SHP77 treated with DMSO at 0.1 percent for 48 hours (cell line): ENCODE measurements around the gene CD47.

Experiments
- DNase-seq: peaks from one replicate; lab custom pipeline; 2025; lab: John Stamatoyannopoulos, UW

CD47 gene

GRCh38 chr3:108013141-108014055 lies 77.4 kb downstream of the CD47 start:
- no peak for DNase-seq

- no peak for DNase-seq
These were observed 78.5 kb downstream of the CD47 start for GRCh38 chr3:108012304-108012703.

- no peak for DNase-seq
These were observed 79.2 kb downstream of the CD47 start for GRCh38 chr3:108011616-108012015.

- DNase-seq: no peak
These were observed 81.7 kb downstream of the CD47 start for GRCh38 chr3:108008931-108009639.

- DNase-seq: no peak
These were observed 82.7 kb downstream of the CD47 start for GRCh38 chr3:108008106-108008505.

GRCh38 chr3:108006881-108007331 lies 83.9 kb downstream of the CD47 start:
- DNase-seq: no peak

GRCh38 chr3:108006077-108006771 lies 84.6 kb downstream of the CD47 start:
- no peak for DNase-seq

- DNase-seq: no peak
These were observed 86.2 kb downstream of the CD47 start for GRCh38 chr3:108004647-108005046.

GRCh38 chr3:108001457-108001856 lies 89.4 kb downstream of the CD47 start:
- no peak for DNase-seq

- DNase-seq: no peak
These were observed 91.5 kb downstream of the CD47 start for GRCh38 chr3:107999215-107999775.

GRCh38 chr3:107997671-107998070 lies 93.2 kb downstream of the CD47 start:
- DNase-seq: no peak

- DNase-seq: no peak
These were observed 95.0 kb downstream of the CD47 start for GRCh38 chr3:107995823-107996222.

GRCh38 chr3:107994956-107995715 lies 95.7 kb downstream of the CD47 start:
- DNase-seq: no peak

- no peak for DNase-seq
These were observed 96.7 kb downstream of the CD47 start for GRCh38 chr3:107994181-107994580.

- DNase-seq: no peak
These were observed 97.1 kb downstream of the CD47 start for GRCh38 chr3:107993771-107994170.
